ENCODE measurements around the gene LRRC26.

DNA sequence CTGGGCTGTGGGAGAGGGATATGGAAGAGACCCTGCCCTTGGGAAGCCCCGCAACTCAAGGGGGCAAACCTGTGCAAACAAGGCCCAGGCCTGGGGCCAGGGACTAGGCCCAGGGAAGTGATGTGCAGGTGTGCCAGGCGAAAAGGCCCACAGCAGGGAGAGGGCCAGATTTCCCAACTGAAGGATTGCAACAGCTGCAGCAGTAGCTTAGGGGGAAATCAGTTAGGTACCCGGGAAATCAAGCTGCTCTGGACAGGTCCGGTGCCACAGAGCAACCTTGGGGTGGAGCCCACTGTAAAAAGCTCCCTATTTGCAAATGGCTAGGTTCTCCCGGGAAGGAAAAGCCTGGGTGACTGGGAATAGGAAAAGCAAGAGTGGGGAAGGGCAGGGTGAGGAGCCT lies 20.5 kb downstream of the LRRC26 start:
- TF ChIP-seq, protein P1, sequence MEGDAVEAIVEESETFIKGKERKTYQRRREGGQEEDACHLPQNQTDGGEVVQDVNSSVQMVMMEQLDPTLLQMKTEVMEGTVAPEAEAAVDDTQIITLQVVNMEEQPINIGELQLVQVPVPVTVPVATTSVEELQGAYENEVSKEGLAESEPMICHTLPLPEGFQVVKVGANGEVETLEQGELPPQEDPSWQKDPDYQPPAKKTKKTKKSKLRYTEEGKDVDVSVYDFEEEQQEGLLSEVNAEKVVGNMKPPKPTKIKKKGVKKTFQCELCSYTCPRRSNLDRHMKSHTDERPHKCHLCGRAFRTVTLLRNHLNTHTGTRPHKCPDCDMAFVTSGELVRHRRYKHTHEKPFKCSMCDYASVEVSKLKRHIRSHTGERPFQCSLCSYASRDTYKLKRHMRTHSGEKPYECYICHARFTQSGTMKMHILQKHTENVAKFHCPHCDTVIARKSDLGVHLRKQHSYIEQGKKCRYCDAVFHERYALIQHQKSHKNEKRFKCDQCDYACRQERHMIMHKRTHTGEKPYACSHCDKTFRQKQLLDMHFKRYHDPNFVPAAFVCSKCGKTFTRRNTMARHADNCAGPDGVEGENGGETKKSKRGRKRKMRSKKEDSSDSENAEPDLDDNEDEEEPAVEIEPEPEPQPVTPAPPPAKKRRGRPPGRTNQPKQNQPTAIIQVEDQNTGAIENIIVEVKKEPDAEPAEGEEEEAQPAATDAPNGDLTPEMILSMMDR (IDR thresholded peaks at IDR 0.05; ENCODE audit: borderline replicate concordance, extremely low read depth, low read length, poor library complexity, severe bottlenecking) = no peak
- no peak for TF ChIP-seq EZH2 (IDR thresholded peaks at IDR 0.05; ENCODE audit: borderline replicate concordance, low read depth, low read length, severe bottlenecking)
